NCI-H2081 (cell line): Measurements from ENCODE around the gene NPTXR.
A peak's percentile ranks its signal among the peaks of the same experiment; 100 is the strongest.
"Not testable (repeated sequence)": the region's sequence is repeated elsewhere in the genome, so short reads cannot be mapped to it uniquely, and the experiment has no call there.

Experiments
- DNase-seq, 2 experiments: peaks; one replicate each; lab custom pipeline; 2025; lab: John Stamatoyannopoulos, UW

The NPTXR gene

DNA sequence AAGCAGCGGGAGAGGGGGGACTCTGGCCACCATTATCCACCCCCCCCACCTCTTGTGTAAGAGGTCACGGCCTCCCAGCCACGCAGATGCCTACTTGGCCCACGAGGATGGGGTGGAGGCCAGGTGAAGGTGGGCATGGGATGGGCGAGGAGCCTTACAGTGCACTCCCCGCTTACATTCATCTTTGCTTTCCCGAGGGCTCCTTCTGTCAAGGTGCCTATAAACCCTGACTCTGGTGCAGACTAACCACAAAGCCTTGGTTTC, 13.1 kb downstream of the NPTXR start:
- no peak for DNase-seq

DNA sequence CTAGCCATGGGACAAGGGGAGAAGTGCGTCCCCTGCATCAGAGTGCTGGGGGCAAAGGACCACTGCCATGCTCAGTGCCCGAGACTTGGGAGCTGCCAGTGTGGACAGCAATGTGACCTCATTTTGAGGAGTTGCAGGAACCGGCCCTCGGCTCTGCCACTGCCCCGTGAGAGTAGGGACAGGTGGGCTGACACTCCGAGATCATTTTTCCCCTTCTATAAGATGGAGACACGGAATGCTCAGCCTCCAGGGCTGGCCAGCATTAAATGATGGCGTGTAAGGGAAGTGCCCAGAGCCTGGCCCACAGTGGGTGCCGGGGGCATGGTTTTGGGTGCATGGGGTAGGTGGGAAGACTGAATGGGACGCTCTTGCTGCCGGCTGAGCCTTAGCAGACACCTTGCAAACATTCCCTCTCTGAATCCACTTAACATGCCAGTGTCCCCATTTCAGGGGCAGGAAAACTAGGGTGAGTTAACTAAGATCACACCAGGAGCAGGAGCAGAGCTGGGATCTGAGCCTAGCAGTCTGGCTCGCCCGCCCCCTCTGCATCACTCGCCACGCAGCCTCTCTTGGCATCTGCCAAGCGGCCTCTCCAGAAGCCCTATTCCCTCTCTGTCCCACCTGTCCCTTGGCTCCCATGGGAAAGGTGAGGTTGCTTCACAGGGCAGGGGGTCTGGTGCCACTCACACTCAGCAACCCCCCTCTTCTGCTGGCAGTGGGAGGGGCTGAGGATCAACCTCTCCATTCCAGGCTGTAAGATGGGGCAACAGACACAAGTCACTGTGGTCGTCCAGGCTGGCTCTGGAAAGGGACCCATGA, 13.6 kb downstream of the NPTXR start:
- no peak for DNase-seq

DNA sequence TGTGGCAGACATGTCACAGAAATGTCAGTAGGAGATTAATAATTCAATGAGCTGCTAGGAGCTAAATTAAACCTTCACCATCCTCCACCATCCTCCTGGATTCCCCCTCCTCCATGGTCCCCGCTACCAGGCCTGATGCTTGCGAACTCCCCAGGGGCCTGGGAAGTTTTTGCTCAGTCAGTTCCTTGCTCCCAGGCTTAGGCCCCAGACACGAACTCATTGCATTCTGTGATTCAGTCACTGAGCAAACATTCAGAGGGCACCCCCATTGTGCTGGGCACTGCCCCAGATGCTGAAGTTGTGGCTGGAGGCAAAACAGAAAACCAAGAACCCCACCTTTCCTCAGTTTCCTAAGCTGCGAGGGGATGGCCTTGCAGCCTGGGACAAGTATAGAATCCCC, 14.3 kb downstream of the NPTXR start:
- DNase-seq, result no peak

DNA sequence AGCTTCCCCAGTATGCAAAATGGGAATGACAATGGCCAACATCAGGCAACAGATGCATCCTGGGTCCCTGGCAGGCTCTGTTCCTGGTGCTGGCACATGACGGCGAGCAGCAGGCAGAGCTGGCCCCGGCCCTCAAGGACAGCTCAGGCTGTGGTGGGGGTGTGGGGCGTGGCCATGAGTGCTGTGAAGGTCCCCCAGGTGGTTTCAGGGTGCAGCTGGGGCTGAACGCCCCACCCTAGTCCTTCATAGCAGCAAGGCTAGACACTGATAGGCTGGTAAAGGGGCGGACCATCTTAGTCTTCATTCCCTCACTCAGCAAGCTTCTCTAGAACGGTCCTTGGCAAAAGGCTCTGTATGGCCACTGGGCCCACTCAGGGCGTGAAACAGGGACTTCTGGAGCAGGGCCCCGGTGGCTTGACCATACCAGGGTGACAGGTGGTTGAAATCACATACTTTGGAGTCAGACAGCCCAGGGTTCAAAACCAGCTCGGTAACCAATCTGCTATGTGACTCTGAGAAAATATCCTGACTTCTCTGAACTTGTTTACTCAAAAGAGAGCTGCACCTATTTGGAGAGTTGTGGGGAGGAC, 15.1 kb downstream of the NPTXR start:
- no peak for DNase-seq

DNA sequence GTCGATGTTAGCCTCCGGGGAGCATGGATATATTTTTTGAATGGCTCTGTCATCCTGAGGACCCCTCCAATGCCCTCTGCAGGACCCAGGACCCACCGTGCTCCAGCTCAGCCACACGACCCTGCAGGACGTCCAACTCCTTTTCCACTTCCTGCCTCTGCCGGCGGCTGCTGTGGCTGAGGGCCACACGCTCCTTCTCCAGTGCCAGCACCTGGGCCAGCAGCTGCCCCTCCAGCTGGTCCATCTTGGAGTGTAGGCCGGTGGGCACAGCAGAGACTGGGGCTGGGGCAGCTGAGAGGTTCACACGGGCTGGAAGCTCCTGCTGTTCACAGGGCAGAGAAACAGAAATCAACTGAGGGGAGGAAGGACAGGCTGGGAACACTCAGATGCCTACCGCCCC, 15.6 kb downstream of the NPTXR start:
- DNase-seq, result no peak

DNA sequence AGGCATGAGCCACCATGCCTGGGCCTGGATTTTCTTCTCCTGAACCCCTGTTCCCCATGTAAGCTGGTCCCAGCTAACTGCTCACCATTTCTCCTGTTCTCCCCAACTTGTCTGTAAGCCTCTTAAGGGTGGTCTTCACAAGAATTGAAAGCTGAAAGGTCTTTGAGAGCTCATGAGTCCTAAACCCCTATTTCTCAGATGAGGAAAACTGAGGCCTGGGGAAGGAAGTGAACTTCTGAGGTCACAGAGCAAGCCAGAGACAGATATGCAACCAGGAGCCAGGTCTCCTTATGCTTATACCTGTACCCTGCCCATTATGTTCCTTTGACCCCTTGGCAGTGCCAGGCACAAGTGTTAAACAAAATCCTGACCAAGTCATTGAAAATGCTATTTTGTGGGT, 16.3 kb downstream of the NPTXR start:
- no peak for DNase-seq

DNA sequence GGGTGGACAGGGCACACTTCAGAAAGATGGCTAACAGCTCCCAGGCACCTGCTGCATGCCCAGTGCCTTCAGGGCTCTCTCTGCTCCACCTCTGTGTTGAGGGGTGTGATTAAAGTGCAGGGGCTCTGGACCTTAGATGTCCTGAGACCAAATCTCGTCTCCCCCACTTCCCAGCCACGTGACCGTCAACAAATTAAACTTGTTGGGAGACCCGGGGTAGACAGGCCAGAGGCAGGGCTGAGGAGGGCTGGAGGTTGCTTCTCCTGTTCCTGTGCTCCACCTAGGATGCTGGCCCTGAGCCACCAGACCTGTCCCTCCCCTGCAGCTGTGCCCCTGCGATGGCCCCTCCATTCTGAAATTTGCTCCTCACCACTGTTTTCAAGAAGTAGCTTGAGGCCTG, 17.0 kb downstream of the NPTXR start:
- DNase-seq, result no peak

DNA sequence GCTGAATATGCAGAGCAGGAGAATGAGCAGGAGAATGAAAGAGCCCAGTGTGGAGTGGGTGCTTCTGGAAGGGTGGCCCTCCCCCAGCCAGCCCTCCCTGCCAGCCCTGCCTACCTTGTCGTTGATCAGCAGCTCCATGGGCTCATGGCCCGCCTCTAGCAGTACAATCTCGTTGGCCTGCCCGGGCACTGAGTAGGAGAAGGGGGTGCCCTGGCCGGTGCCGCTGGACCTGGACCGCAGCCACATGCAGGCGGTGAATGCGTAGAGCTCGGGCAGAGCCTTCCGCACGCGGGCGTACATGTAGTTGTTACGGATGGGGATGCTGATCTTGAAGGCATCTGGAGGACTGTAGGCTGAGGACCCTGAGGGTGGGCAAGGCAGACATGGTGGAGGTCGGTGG, 17.4 kb downstream of the NPTXR start:
- no peak for DNase-seq

DNA sequence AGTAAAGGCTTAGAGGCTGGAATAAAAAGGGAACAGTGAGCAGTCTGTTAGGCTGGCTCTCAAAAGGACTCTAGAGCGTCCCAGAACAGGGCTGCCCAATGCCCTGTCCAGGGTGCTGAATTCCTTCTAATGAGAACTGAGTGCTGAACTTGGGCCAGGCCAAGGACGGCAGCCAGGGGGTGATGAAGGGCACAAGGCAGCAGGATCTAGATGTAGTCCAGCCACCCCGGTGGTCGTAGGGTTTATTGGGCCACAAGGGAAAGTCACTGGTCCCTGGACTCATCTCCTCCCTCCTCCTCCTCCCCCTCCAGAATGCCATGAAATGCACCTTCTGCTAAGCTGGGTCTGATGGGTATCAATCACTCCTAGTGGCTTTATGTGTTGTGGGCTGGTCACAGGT, 19.2 kb downstream of the NPTXR start:
- no peak for DNase-seq

DNA sequence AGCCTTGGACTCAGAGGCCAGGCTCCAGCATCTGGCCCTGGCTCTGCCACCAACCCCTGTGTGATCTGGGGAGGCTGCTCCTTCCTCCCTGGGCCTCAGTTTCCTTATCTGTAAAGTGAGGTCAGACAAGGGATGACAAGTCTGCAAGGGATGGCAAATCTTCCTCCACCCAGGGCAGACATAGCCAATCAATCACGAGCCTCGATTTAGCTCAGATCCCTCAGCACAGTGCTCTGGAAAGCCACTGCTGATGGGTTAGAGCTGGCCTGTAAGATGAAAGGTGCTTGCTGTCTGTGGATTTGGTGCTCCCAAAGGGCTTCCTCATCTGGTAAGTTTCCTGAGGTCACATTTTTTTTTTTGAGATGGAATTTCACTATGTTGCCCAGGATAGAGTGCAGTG, 20.2 kb downstream of the NPTXR start:
- no peak for DNase-seq

DNA sequence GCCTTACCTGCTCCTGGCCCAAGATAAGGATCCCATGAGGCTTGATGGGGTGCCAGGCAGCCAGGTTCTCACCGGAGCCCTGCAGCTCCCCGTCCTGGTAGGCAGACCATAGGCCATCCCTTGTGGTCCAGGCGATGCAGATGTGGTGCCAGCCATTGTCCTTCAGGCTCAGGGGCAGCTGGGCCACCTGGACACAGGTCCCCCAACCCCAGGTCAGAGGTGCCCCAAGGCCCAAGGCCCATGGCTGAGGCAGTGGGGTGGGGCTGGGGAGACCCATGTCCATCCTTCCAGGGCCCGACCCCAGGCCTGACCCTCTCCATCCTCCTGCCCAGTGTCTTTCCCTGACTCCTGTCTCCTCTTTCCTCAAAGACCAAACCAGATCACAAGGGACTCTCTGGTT, 20.8 kb downstream of the NPTXR start:
- DNase-seq, result no peak

DNA sequence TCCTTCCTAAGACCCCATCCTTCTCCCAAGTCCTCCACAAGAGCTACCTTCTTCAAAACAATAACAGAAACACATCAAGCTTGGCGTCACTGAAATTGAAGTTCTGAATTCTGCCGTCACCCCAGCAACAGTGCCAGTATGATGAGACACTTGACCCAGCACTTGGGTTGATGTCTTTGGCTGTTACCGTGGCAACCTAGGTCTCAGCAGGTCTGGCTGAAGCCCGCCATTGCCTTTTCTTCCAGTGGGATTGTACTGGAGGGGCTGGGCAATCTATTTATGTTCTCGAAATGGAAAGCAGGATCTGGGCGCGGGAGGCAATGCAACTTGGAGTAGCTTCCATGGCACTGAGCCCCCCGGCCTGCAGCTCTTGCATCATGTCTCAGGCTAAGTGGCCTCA, 23.8 kb downstream of the NPTXR start:
- no peak for DNase-seq

DNA sequence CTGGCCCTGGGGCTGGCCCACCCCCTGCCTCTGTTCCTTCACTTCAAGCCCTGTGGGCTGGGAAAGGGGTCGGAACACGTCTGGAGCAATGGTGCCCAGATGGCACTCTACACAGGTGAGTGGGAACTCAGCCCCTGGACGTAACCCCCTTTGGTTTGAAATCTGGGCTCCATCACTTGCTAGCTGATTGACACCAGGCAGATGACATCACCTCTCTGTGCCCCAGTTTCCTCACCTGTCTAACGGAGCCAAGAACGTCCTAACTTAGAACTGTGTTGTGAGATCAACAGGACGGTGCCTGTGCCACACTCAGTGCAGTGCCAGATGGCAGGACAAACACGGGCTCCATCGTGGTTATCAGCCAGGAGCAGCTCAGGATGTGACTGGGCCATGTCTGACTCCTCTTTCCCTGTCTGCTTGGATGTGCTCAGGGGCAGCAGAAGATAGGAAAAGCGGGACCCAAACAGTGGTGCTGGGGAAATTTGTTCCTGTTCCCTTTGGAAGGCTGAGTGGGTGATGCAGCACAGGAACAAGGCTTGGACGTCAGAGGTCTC, 24.4 kb downstream of the NPTXR start:
- no peak for DNase-seq

DNA sequence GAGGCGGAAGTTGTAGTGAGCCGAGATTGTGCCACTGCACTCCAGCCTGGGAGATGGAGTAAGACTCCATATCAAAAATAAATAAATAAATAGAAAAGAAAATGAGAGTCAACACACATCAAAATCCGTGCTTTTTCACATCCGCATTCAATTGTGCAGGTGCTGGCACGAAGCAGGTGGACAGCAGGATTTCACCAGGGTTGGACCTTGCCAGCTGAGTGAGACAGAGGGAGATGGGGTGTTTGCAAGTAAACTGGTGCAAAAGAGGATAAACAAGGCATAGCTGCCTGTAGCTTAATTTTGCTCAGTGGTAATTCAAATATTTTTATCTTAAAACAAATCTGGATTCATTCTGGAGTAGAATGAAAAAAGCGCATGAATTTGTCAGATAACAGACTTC, 26.6 kb downstream of the NPTXR start:
- no peak for DNase-seq

DNA sequence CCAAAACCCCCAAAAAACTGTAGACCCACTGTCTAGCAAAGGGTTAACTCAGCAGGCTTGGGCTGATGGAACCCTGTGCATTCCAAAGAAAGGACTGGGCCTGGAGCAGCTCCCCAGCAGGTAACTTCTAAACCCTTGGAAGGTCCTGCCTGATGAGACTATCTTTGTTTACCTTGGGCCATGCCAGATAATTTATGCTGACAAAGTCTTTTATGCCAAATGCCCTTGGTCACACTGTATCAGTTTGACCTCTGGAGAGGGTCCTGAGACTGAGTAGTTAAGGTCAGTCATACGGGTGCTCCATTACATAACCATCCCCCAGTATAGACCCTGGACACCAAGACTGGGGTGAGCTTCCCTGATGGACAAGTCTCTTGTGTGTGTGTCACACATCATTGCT, 28.0 kb downstream of the NPTXR start:
- no peak for DNase-seq

DNA sequence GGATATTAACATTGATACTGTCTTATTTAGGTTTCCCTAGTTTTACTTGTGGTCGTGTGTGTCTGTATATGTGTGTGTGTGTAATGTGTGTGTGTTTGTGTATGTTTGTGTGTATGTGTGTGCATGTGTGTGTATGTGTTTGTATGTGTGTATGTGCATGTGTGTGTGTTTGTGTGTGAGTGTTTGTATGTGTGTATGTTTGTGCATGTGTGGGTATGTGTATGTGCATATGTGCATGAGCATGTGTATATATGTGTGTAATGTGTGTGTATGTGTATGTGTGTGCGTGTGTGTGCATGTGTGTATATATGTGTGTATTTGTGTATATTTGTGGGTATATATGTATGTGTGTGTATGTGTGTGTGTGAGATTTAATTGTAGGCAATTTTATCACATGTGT, 32.6 kb downstream of the NPTXR start:
- DNase-seq, result no peak

DNA sequence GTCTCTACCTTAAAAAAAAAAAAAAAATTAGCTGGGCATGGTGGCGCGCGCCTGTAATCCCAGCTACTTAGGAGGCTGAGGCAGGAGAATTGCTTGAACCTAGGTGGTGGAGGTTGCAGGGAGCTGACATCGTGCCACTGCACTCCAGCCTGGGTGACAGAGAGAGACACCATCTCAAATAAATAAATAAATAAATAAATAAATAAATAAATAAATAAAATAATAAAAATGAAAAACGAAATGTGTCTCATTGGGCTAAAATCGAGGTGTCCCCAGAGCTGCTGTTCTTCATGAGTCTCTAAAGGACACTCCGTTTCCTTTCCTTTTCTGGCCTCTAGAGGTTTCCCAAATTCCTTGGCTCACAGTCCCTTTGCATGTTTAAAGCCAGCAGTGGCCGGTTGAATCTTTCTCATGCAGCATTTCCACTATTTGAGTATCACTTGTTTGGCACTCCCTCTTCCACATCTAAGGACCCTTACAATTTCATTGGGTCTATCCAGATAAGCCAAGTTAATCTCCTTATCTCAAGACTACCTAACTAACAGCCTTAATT, 38.7 kb downstream of the NPTXR start:
- DNase-seq, result not testable (repeated sequence)

DNA sequence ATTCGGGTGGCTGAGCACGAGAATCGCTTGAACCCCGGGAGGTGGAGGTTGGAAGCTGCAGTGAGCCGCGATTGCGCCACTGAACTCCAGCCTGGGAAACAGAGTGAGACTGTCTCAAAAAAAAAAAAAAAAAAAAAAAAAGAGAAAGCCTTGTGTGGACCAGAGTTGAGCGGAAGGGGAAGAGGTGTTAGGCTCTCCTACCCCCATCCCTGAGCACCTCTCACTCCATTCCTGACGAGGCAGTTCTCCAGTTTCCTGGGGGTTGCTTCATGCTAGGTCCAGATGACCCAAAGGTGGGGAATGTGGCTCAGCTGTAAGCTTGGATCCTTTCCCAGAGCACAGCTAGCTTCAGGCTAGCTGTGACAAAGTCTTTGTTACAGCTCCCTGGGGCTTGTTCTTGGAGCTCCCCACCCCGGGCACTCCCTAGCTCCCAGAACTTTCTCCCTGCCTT, 41.1 kb downstream of the NPTXR start:
- peak in 1 of 2 experiments; percentile 8 for DNase-seq

DNA sequence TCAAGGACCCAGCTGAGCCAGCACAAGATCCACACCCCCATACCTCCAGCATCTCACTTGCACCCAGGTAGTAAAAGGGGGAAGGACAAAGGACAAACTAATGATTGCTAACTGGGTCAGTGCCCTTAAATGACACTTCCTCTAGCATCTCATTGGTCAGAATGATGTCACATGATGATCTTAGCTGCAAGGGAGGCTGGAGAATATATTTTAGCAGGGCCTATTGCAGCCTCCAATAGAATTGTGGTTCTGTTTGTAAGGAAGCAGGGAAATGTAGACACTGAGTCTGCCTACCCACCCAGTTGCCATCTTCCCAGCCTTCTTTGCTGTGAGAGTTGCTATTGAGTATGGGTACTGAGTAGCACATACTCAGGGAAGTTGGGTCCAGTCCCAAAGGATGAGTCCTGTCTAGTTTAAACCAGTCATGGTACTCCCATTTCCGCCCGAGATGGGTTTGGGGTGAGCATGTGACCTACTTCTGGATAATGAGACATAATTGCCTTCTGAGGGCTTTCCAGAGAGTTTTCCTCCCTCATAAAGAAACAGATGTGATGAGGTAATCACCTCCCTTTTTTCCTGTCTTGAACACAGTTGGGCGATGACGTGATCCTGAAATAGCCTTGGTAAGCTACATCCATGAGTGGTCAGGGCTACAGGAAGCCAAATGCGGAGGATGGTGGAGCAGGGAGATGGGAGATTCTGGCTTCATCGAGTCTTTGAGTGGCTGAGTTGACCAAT, 44.4 kb downstream of the NPTXR start:
- DNase-seq, result no peak

DNA sequence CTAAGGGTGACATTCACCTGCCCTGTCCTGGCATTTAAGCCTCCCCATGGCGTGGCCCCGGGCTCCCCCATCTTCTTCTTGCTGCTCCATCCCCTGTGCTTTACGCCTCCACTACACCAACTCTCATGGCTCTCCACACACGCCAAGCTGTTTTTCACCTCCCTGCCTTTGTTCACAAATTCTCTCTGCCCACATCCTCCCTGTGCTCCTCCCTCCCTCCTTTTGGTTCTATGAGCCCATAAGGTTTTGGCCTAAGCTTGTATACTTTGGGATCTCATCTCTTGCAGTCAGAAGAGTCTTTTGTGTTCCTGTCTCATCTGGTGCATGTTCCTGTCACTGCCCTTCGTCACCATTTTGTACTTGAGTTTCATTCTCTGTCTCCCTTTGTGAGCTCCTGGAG, 45.3 kb downstream of the NPTXR start:
- DNase-seq, result no peak

DNA sequence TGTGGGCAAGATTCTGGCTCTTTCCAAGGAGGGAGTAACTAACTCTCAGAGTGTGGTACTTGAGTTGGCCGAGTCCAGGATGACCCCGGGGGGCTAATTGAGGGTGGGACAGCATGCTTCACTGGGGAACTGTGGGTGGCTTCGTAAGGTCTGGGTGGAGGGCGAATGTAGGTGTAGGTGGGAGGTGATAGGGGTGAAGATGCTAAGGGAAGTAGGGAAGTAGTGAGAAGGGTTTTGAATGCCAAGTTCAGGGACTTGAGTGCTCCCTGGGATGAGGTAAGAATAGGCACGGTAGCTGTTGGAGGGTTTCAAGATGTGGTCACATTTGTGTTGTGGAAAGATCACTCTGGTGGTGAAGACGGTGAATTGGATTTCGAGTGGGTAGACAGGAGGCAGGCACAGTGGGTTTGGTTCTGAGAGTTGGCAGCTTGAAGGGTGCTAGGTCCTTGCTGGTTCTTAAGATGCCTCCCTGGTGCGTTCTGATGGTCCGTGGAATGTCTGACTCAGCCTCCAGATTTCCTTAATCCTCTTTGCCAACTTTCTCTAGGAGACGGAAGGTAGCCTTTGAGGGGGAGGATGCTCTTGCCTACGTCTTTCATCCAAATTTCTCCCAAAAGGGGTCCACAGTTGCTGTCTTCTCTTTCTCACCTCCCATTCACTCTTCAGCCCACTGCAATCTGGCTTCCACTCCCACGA, 47.4 kb downstream of the NPTXR start:
- DNase-seq, result no peak

DNA sequence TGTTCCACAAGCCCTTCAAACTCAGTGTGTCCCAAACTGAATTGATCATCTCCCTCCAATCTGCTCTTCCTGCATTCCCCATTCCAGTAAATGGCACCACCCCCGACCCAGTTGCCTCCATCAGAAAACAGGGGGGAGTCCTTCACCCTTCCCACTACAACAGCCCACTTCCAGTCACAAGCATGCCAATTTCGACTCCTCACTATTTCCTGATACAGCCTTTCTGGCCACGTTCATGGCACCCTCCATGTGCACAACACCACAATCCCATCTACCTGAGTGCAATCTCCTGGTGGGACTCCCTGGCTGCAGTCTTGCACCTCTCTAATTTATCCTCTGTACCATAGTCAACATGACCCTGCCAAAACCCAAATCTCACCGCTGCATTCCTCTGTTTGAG, 48.3 kb downstream of the NPTXR start:
- DNase-seq, result no peak
